GM13977 (cell line): ENCODE data around the gene PPP3R1.

Experiments
- DNase-seq: peaks from one replicate; pipeline ENCODE4 v3.0.0; 2012; ENCODE audit warnings: low spot score
- CTCF ChIP-seq: IDR thresholded peaks from 2 replicates; pipeline ENCODE4 v1.5.1; 2012; ENCODE audit warnings: mild to moderate bottlenecking, control low read depth; ENCODE audit not compliant: insufficient read depth; ENCODE audit errors: extremely low read depth, missing control alignments
- in situ Hi-C: fragments of 300-500 bp; cut with MboI; formaldehyde crosslinking; loops from one replicate; pipeline ENCODE4 v1.12.0; 2022; ENCODE audit warnings: low sequenced_read_pairs, low pct_unique_long_range_greater_than_20kb, mixed read lengths, inconsistent platforms; ENCODE audit not compliant: unreplicated experiment

The PPP3R1 gene

DNA sequence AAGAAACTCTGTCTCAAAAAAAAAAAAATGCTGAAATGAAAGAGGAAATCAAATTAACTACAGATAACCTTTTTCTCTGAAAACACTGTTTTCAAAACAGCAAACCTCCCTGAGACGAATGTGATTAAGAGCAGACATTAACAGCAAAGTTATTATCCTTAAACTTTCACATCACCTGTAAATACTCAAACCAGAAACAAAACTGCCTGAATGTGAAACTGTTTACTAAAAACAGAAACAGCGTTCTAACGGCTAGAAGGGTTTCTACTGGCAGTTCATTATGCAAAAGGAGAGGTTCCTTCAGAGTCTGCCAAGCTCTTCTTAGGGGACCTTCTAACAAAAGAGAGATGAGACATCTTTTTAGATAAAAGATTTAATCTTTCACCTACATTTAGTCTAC, 48.7 kb downstream of the PPP3R1 start:
- peak; percentile 77 for DNase-seq
- no peak for TF ChIP-seq CTCF
- in situ Hi-C loops = no loop called here

- in situ Hi-C loops = no loop called here
- TF ChIP-seq CTCF = no peak
- no peak for DNase-seq
These were observed 52.1 kb downstream of the PPP3R1 start for GRCh38 chr2:68200157-68200787.

DNA sequence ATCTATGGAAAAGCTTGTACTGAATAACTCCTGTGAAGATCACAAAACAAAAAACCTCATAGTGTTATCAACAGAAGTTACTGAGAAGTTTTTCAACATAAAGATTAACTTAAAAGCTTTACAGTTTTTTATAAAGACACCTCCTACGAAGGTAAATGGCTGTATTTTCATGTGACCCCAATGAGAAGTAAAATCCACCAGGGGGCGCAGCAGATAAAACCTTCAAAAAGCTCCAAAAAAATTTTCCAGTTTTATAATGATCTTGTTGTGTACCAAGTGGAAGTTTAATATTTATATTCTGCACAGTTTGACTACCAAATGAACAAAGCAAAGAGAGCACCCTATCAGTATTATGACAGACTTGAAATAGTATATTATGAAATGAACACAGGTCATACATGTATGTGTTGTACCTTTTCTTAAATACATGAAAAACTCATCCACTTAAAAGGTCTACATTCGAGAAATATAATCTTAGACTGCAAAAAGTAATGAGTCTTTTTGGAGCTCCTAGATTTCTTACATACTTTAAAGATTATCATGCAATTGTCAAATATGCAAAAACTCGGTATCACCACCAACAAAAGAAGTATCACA, 56.1 kb downstream of the PPP3R1 start:
- TF ChIP-seq CTCF = no peak
- no peak for DNase-seq
- in situ Hi-C loops = no loop called here

GRCh38 chr2:68195096-68195495, 57.2 kb downstream of the PPP3R1 start:
- in situ Hi-C loops = no loop called here
- no peak for DNase-seq

DNA sequence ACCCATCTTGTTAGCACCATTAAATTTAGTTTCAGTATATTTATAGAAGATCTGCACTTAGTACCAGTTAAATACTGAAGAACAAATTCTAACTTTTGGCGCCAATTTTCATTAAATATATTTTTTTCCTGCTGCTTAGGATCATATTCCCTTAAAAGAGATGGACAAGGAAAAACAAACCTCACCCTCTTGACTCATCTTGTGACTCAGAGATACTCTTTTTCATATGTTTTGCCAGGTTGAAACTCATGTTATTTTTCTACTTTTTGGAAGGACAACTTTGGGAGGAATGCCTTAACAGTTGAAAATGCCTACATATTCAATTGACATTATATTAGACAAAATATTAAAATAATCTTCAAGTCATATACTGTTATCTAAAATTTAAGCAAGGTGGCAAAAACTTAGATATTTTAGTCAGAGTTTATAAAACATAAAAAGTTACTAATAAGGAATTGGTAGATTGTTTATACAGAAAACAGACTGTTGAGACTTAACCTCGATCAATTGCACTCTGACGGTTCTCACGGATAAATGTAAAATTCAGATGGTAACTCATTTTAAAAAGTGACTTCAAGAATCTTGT, 58.5 kb downstream of the PPP3R1 start:
- in situ Hi-C loops = no loop called here
- DNase-seq = no peak
- no peak for TF ChIP-seq CTCF

More at GRCh38 chr2:68195096-68195495, 57.2 kb downstream of the PPP3R1 start:
- no peak for TF ChIP-seq CTCF

DNA sequence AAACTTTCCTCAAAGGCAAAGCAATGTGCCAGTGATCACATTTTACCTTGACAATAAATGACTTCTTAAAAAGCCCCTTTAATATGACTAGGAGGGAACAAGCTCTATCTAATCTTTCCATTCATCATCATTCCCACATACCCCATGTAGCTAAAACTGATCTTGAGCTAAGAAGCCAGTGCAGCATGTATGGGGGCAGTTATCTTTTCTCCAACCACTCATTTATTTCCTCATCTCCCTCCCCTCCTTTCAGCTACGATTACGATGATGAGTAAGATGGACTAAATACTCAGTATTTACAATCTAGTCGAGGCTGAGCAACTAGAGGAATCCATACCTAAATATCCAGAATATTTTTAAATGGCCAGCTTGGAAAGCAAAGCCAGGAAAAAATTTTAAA, 59.2 kb downstream of the PPP3R1 start:
- no peak for DNase-seq
- in situ Hi-C loops = no loop called here
- no peak for TF ChIP-seq CTCF
